NCI-H187 treated with DMSO at 0.1 percent for 48 hours (cell line): Measurements from ENCODE around the gene CCDC170.

Source experiments
- DNase-seq: peaks from one replicate; lab custom pipeline; 2025; lab: John Stamatoyannopoulos, UW

The CCDC170 gene

DNA sequence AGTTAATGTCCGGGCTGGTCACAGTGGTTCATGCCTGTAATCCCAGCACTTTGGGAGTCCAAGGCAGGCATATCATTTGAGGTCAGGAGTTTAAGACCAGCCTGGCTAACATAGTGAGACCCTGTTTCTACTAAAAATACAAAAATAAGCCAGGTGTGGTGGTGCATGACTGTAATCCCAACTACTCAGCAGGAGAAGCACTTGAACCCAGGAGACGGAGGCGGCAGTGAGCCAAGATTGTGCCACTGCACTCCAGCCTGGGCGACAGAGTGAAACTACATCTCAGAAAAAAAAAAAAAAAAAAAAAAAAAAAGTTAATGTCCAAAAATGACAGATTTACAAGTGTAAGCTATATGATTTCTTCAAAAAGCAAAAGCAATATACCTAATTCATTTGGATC is 124.9 kb downstream of the CCDC170 start:
- DNase-seq, result no peak

DNA sequence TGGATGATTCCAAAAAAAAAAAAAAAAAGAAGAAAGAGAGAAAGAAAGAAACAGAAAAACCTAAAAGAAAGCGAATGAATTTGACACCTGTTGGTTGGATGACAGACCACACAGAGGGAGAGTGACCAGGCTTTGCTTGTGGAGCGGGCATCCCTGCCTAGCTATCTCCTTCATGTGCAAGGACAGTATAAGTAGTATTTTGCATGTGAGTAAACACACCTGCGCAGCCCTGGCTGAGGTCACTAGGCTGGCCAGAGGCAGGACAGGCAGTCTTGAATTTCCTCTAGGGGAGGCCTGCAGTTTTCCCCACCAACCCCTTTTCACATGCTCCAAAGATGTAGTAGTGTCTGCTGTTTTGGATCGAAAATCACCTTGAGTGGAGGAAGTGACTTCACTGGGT is 126.4 kb downstream of the CCDC170 start:
- no peak for DNase-seq

GRCh38 chr6:151624071-151624470 is 130.3 kb downstream of the CCDC170 start:
- DNase-seq, result no peak

GRCh38 chr6:151624481-151624880 is 130.7 kb downstream of the CCDC170 start:
- no peak for DNase-seq

GRCh38 chr6:151624900-151625536 is 131.2 kb downstream of the CCDC170 start:
- DNase-seq, result no peak

GRCh38 chr6:151627689-151628444 is 134.1 kb downstream of the CCDC170 start:
- no peak for DNase-seq

DNA sequence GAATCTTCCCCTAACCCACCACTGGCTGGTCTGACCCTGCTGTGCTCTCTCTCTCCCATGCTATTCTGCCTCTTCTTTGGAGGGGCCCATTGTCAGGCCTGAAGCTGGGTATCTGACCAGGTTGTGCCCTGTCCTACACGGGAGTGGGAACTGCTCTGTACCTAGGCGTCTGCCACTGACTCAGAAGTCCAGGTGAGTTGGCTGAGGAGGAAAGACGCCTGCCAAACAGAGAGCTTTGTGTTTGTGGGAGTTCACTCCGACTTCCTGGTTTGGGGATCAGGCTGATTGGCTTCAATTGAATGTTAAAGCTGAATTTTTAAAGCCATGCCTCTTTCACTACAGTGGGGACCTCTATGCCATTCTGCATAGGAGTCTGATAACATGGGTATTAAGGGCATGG is 136.0 kb downstream of the CCDC170 start:
- no peak for DNase-seq

DNA sequence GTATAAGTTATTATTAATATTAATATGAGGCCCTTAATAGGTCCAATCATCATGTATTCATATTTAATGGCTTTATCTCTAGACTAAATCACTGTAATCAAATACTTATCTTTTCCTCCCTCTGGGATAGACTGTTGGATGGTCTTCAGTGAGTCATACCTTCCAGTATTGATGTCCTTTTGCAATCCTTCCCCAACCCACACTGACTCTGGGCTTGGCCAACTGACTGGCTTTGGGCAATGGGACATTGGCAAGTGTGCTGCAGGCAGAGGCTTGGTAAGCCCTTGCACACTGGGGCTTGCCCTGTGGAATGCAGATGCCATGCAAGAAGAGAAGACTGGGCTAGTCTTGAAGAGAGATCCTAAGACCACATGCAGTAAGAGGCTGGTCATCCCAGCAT is 136.6 kb downstream of the CCDC170 start:
- DNase-seq, result no peak

DNA sequence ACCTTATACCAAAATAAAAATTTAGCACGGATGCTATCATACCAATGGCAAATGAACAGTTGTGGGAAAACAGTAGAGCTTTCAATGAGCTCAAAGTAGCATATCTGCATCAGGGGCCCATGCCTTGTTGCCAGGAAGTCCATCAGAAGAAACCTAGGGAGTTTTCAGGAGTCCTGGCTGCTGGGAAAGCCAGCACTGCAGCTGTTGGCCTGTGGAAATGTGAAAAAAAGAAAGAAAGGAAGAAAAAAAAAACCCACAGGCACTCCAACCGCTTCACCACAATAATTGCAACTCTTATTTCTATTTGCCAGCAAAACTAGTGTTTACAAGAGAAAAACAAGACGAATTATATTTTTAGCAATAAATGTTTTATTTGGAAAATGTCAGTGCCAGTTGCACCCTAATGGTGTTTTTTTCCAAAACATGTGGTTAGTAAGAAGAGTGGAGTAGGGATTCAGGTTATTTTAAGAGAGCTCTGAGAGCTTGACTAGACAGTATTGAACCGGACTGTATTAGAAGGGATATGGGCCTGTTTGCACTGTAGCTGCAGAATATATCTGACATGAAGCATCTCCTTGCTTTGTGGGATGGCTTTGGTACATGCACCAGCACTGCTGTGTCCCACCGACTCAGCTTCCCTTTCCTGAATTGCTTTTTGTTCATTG is 137.3 kb downstream of the CCDC170 start:
- DNase-seq, result no peak

DNA sequence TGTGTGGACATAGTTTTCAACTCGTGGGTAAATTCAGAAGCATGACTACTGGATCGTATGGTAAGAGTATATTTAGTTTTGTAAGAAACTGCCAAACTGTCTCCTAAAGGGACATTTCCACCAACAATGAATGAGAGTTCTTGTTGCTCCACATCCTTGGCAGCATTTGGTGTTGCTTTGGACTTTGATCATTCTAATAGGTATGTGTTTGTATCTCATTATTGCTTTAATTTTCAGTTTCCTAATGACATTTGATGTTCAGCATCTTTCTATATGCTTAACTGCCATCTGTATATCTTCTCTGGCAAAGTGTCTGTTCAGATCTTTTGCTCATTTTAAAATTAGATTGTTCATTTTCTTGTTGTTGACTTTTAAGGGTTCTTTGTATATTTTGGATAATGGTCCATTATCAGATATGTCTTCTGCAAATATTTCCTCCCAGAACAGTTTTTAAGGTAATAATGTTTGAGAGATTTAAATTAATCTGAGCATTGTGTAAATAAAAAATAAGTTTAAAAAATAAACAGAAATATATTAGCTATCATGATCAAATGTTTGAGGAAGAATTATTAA is 138.7 kb downstream of the CCDC170 start:
- no peak for DNase-seq

- DNase-seq, result no peak
Observed at GRCh38 chr6:151633526-151634335, 139.9 kb downstream of the CCDC170 start.

DNA sequence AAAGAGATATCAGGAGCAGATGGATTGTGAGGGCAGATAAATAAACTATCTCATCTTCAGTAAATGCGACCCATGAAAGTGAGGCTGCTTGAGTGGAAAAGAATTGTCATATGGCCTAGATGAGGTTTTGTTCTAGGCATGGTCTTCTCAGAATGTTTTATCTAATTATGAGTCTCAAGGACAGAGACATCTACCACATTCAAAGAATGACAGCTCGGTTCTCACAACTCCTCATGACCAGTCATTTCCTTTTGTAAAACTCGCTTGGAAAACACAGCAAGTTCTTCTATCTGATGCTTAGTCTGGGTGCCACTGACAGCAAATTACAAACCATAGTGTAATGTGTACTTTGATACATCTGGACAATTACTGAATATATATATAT is 140.5 kb downstream of the CCDC170 start:
- no peak for DNase-seq

DNA sequence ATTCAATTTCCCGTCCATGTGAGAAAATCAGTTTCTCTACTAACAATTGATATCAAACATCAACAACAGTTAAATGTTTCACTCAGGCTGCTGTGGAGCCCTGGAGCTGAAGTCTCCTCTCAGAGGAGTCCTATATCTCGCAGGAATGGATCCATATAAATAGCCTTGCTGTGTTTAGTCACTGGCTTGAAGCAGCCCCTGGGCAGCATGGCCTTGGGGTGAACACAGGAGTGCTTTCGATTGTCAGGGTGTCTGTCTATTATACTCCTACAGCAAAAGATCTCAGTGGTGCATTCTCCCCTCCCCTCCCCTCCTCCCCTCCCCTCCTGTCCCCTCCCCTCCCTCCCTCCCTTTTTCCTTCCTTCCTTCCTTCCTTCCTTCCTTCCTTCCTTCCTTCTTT is 141.9 kb downstream of the CCDC170 start:
- DNase-seq, result no peak

GRCh38 chr6:151637814-151638213 is 144.0 kb downstream of the CCDC170 start:
- no peak for DNase-seq

- DNase-seq, result no peak
Observed at GRCh38 chr6:151639750-151640149, 145.9 kb downstream of the CCDC170 start.

DNA sequence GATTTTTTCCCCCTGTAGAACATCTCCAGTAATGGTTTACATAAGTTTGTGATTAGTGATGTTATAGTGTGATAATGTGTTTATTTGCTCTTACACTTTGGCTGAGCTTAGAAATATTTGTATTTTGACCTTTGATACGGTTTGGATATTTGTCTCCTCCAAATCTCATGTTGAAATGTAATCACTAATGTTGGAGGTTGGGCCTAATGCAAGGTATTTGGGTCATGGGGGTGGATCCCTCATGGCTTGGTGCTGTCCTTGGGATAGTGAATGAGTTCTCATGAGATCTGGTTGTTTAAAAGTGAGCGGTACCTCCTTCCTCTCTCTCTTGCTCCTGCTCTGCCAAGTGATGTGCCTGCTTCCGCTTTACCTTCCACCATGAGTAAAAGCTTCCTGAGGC is 147.2 kb downstream of the CCDC170 start:
- no peak for DNase-seq

DNA sequence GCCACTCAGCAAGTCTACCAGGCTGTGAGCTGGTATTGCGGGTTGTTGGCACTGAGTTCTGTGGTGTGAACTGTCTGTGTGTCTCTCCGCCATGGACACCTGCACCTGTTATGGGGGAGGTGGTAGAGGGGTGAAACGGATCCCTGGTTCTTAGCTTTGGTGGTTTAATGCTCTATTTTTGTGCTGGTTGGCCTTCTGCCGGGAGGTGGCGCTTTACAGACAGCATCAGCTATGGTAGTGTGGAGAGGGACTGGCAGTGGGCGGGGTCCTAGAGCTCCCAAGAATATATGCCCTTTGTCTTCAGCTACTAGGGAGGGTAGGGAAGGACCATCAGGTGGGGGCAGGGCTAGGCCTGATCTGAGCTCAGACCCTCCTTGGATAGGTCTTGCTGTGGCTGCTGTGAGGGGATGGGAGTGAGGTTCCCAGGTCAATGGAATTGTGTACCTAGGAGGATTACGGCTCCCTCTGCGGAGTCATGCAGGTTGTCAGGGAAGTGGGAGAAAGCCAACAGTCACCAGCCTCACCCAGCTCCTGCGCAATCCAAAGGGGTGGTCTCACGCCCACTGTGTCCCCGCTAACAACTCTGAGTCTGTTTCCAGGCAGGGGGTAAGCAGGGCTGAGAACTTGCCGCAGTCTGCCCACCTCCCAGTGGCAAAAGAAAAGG is 154.3 kb downstream of the CCDC170 start:
- DNase-seq, result no peak

- DNase-seq, result no peak
Observed at GRCh38 chr6:151649835-151650234, 156.0 kb downstream of the CCDC170 start.

DNA sequence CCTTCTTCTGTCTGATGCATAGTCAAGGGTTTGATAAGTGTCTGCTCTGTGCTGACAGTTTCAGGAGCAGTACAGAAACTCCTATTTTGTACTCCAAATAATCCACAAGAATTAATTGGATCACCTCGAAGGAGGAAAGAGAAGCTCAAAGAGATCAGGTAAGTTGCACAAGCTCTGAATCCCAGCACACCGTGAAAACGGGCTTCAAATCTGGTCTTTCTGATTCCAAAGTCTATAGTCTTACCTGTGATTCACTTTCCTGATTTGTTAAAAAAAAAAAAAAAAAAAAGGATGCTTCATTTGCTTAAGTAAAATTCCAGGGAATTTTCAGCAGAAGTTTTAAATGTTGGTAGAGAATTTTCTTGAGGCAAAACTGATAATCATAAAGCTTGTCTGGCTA is 157.8 kb downstream of the CCDC170 start:
- DNase-seq, result no peak

GRCh38 chr6:151652325-151652724 is 158.5 kb downstream of the CCDC170 start:
- no peak for DNase-seq

- DNase-seq, result no peak
Observed at GRCh38 chr6:151655099-151655498, 161.3 kb downstream of the CCDC170 start.

- DNase-seq, result no peak
Observed at GRCh38 chr6:151656392-151656791, 162.6 kb downstream of the CCDC170 start.
